Epithelial cell of esophagus (primary cell): ENCODE results near the gene UQCC5.
A peak's percentile ranks its signal among the peaks of the same experiment; 100 is the strongest.

ENCODE experiments used
- DNase-seq: peaks from one replicate; pipeline ENCODE4 v3.0.0; 2010; ENCODE audit warnings: low read depth
- H3K4me3 ChIP-seq: 2 replicates; pipeline ENCODE4 v1.5.1; 2011; ENCODE audit warnings: mild to moderate bottlenecking, low read length, control low read depth
- CTCF ChIP-seq: IDR thresholded peaks from 2 replicates; pipeline ENCODE4 v1.5.1; 2011; ENCODE audit warnings: low read depth, mild to moderate bottlenecking, low read length, control low read depth, inconsistent platforms; ENCODE audit not compliant: insufficient read depth; ENCODE audit errors: missing control alignments

UQCC5 gene

GRCh38 chr3:52528586-52529375 is 7.6 kb upstream of the UQCC5 start:
- DNase-seq: no peak
- TF ChIP-seq CTCF: no peak
- H3K4me3 ChIP-seq: no peak overlapping the region

GRCh38 chr3:52529376-52530333 is 6.8 kb upstream of the UQCC5 start:
- TF ChIP-seq CTCF: no peak
- no peak for DNase-seq
- H3K4me3 ChIP-seq: no peak overlapping the region

GRCh38 chr3:52530918-52531826 is 5.2 kb upstream of the UQCC5 start:
- TF ChIP-seq CTCF: no peak
- no peak for DNase-seq
- H3K4me3 ChIP-seq: no peak overlapping the region

GRCh38 chr3:52531860-52532516 is 4.4 kb upstream of the UQCC5 start:
- peak overlapping the region; percentile 52 for H3K4me3 ChIP-seq
- no peak for DNase-seq
- no peak for TF ChIP-seq CTCF

- peak; percentile 49 for DNase-seq
- no peak for TF ChIP-seq CTCF
Observed at GRCh38 chr3:52532517-52532837, 3.9 kb upstream of the UQCC5 start.

More at GRCh38 chr3:52532517-52532837, 3.9 kb upstream of the UQCC5 start:
- H3K4me3 ChIP-seq: peak overlapping the region; percentile 52
